ENCODE data around the gene MAGI2.

MAGI2 gene

DNA sequence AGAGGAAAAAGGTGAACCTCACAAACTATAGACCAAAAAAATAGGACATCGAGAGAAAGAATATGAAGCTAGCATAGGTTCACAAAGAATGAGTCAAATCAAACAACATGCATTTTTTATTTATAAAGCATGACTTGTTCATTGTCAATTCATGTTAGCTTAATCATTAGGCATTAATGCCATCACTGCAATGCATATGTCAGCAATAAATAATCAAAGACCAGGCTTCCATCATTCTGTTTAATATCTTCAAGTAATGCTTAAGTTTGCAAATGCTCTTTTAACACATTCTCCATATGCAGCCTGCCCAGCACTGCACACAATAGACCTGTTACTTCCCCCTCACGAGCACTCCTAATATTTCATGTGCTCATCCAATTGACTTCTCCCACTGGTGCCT is 8.9 kb upstream of the MAGI2 start:
- no peak overlapping the region for H3K4me3 ChIP-seq (ENCODE audit: low read length)
- TF ChIP-seq, protein P1, sequence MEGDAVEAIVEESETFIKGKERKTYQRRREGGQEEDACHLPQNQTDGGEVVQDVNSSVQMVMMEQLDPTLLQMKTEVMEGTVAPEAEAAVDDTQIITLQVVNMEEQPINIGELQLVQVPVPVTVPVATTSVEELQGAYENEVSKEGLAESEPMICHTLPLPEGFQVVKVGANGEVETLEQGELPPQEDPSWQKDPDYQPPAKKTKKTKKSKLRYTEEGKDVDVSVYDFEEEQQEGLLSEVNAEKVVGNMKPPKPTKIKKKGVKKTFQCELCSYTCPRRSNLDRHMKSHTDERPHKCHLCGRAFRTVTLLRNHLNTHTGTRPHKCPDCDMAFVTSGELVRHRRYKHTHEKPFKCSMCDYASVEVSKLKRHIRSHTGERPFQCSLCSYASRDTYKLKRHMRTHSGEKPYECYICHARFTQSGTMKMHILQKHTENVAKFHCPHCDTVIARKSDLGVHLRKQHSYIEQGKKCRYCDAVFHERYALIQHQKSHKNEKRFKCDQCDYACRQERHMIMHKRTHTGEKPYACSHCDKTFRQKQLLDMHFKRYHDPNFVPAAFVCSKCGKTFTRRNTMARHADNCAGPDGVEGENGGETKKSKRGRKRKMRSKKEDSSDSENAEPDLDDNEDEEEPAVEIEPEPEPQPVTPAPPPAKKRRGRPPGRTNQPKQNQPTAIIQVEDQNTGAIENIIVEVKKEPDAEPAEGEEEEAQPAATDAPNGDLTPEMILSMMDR (conservative IDR thresholded peaks at IDR 0.05; ENCODE audit: low read length): no peak
- no peak for DNase-seq (ENCODE audit: low read depth)

DNA sequence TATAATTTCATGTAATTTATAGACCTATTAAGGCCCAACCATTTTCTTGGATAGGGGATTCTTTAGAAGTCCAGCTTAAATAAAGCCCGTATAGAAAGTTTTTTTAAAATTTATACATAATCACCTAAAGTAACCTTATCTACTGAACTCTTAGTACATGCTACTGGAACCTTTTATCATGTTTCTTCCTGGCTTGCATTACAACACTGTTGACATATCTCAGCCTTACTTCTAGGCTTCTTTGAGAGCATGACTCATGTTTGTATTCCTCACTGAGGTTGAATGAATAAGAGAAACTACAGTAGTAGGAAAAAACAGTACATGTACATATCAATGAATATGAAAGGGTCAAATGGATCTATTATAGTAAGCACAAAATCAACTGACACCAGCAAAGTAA is 8.2 kb upstream of the MAGI2 start:
- DNase-seq (ENCODE audit: low read depth): peak; percentile 59
- TF ChIP-seq, protein P1 (conservative IDR thresholded peaks at IDR 0.05; ENCODE audit: low read length): no peak
- H3K4me3 ChIP-seq (ENCODE audit: low read length): no peak overlapping the region

DNA sequence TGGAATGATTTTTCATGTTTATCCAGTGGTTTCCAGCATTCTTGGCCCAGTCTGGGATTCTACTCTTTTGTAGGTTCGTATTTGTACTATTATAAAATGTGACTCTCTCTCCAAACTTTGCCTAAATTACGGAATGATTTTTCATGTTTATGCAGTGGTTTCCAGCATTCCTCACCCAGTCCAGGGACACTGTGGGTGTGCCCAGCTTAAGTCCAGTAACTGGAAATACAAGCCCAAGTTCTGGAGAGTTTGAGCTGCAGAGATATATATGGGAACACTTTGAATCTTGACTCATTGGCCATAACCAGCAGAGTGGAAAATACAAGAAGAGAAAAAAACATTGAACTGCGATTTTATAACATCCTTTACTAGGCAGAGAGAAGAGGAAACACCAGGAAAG is 5.9 kb upstream of the MAGI2 start:
- no peak overlapping the region for H3K4me3 ChIP-seq (ENCODE audit: low read length)
- TF ChIP-seq, protein P1 (conservative IDR thresholded peaks at IDR 0.05; ENCODE audit: low read length): no peak

DNA sequence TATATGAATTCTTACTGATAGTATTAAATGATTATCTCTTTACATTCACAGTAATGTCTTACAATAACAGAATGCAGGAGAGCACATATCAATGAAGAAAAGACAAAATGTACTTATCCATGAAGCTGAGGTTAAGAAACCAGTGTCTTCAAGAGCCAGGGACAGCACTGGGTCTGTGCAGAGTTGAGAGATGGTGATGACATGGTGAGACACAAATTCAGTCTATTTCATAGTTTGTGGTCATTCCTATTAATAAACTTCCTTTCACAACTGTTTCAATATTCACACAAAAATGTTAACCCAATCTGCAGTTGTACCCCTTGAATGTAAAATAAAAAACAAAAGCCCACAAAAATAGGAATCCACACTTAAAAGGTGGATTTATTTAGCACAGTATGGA is 5.3 kb upstream of the MAGI2 start:
- TF ChIP-seq, protein P1 (conservative IDR thresholded peaks at IDR 0.05; ENCODE audit: low read length): no peak
- no peak overlapping the region for H3K4me3 ChIP-seq (ENCODE audit: low read length)
- peak; percentile 45 for DNase-seq (ENCODE audit: low read depth)

More for the DNA sequence above, 5.9 kb upstream of the MAGI2 start:
- DNase-seq (ENCODE audit: low read depth): peak; percentile 54

DNA sequence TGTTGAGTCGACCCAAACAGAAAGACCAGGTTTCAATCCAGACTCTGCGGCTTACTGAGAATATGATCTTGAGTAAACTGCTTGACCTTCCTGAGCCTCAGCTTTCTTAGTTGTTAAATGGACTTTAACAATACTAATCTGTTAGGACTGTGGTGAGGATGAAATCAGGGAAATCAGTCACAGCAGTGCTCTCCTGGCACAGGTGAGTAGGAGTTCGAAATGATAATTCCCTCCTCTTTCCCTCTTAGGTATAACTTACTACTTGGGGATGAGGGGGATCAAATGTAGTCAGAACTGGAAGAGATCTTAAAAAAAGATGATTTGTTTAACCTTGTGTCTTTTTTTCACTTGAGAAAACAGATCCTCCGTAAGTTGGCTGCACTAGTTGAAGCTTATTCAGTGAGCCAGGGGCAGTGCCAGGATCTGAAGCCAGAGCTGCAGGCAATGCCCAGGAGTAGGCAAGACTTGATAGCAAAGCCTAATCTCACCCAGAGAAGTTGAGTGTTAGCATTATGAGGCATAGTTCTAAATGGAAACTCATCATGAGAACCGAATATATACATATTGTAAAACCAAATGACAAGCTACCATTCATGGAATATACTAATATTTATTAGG is 1.8 kb upstream of the MAGI2 start:
- peak overlapping the region; percentile 85 for H3K4me3 ChIP-seq (ENCODE audit: low read length)
- DNase-seq (ENCODE audit: low read depth): no peak
- TF ChIP-seq, protein P1 (conservative IDR thresholded peaks at IDR 0.05; ENCODE audit: low read length): no peak

DNA sequence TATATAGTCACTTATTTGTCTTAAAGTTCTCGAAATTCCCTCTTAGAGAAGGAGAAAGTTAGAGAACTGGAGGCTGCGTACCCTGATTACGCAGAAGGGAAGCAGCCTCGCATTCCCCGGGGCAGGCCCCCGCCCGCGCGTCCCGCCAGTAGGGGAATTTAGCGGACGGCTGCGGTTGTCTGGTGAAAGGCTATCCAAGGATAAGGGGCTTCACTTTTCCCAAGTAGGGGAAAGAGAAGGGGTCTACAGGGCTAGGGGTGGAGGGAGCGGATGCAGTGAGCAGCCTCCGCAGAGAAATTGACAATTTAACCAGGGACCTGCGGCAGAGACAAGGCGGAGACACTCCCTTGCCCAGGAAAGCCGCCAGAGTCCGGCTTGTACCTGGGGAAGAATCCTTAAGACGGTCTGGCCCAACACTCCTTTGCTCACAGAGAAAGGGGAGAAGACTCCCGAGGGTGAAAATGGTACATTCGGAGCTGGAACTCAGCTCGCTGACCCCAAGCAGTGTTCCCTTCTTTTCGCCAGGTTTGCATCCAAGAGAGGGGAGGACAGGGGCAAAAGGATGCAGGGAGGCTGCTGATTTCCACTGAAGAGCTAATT is 994 bp upstream of the MAGI2 start:
- TF ChIP-seq, protein P1 (conservative IDR thresholded peaks at IDR 0.05; ENCODE audit: low read length): peak; percentile 24
- peak overlapping the region; percentile 85 for H3K4me3 ChIP-seq (ENCODE audit: low read length)
- peak; percentile 48 for DNase-seq (ENCODE audit: low read depth)

DNA sequence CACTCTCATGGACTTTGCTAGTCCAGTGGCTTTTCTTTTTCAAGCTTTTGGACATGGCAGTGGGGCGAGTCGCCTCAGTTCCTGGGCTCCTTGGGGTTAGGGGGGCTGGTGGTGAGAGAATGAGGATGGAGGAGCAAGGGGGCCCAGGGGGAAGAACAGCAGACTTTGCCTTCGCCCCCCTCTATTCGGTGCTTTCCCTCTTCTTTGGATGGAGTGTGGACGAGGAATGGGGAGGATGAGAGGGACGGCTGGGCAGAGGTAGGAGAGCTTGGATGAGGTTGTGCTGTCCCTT is 255 bp downstream of the MAGI2 start:
- no peak for DNase-seq (ENCODE audit: low read depth)
- TF ChIP-seq, protein P1 (conservative IDR thresholded peaks at IDR 0.05; ENCODE audit: low read length): no peak
- peak overlapping the region; percentile 85 for H3K4me3 ChIP-seq (ENCODE audit: low read length)
